MM.1S (cell line): Measurements from ENCODE around the gene ZNF268.

ENCODE experiments used
- DNase-seq: peaks from one replicate; pipeline ENCODE4 v3.0.0-alpha.2; 2015
- H2AFZ ChIP-seq: fragments of 300-600 bp; sonication (generic); 2 replicates; pipeline ENCODE4 v1.6.0; 2016; ENCODE audit warnings: antibody characterized with exemption, low read length
- H3F3A ChIP-seq: fragments of 300-600 bp; sonication (generic); 2 replicates; pipeline ENCODE4 v1.6.1; 2016; ENCODE audit warnings: mild to moderate bottlenecking, antibody characterized with exemption, low read length, moderate library complexity, mixed read lengths; ENCODE audit not compliant: insufficient read depth
- H3K27ac ChIP-seq: fragments of 300-600 bp; sonication (generic); 2 replicates; pipeline ENCODE4 v1.5.1; 2016; ENCODE audit warnings: mild to moderate bottlenecking, low read length
- H3K27me3 ChIP-seq: fragments of 300-600 bp; sonication (generic); replicated peaks from 2 replicates; pipeline ENCODE4 v1.6.0; 2016; ENCODE audit warnings: low read length; ENCODE audit not compliant: insufficient read depth
- H3K36me3 ChIP-seq: fragments of 300-600 bp; sonication (generic); replicated peaks from 2 replicates; pipeline ENCODE4 v1.6.1; 2016; ENCODE audit warnings: mild to moderate bottlenecking, low read length, mixed read lengths; ENCODE audit not compliant: insufficient read depth
- H3K4me1 ChIP-seq: fragments of 300-600 bp; sonication (generic); 2 replicates; pipeline ENCODE4 v1.6.1; 2016; ENCODE audit warnings: low read length, mixed read lengths
- H3K4me2 ChIP-seq: fragments of 300-600 bp; sonication (generic); 2 replicates; pipeline ENCODE4 v1.6.0; 2016; ENCODE audit warnings: low read depth, low read length
- H3K4me3 ChIP-seq: fragments of 300-600 bp; sonication (generic); 2 replicates; pipeline ENCODE4 v1.5.1; 2016; ENCODE audit warnings: low read length, mixed read lengths
- H3K79me2 ChIP-seq: fragments of 300-600 bp; sonication (generic); 2 replicates; pipeline ENCODE4 v1.6.1; 2016; ENCODE audit warnings: mixed run types, low read length, mixed read lengths
- H3K9ac ChIP-seq: fragments of 300-600 bp; sonication (generic); 2 replicates; pipeline ENCODE4 v1.6.1; 2016; ENCODE audit warnings: low read length, mixed read lengths
- H3K9me2 ChIP-seq: fragments of 300-600 bp; sonication (generic); replicated peaks from 2 replicates; pipeline ENCODE4 v1.6.1; 2016; ENCODE audit warnings: mild to moderate bottlenecking, low read length, mixed read lengths; ENCODE audit not compliant: insufficient read depth
- H3K9me3 ChIP-seq: fragments of 300-600 bp; sonication (generic); replicated peaks from 2 replicates; pipeline ENCODE4 v1.6.1; 2016; ENCODE audit warnings: mild to moderate bottlenecking, low read length, mixed read lengths; ENCODE audit not compliant: insufficient read depth
- H4K20me1 ChIP-seq: fragments of 300-600 bp; sonication (generic); 2 replicates; pipeline ENCODE4 v1.6.1; 2016; ENCODE audit warnings: mild to moderate bottlenecking, low read length, moderate library complexity, mixed read lengths; ENCODE audit not compliant: insufficient read depth
- CTCF ChIP-seq: fragments of 300-600 bp; sonication (generic); IDR thresholded peaks from 2 replicates; pipeline ENCODE4 v1.5.1; 2016; ENCODE audit warnings: antibody characterized with exemption, low read length, mixed read lengths
- EZH2 ChIP-seq: fragments of 300-600 bp; sonication (generic); optimal IDR thresholded peaks from 2 replicates; pipeline ENCODE3; 2017; ENCODE audit warnings: low read depth, mild to moderate bottlenecking, antibody characterized with exemption, low read length, mixed read lengths
- EZH2phosphoT487 ChIP-seq: fragments of 300-600 bp; sonication (generic); IDR thresholded peaks from 2 replicates; pipeline ENCODE4 v1.6.1; 2018; ENCODE audit warnings: antibody characterized with exemption, low read length

ZNF268 gene

DNA sequence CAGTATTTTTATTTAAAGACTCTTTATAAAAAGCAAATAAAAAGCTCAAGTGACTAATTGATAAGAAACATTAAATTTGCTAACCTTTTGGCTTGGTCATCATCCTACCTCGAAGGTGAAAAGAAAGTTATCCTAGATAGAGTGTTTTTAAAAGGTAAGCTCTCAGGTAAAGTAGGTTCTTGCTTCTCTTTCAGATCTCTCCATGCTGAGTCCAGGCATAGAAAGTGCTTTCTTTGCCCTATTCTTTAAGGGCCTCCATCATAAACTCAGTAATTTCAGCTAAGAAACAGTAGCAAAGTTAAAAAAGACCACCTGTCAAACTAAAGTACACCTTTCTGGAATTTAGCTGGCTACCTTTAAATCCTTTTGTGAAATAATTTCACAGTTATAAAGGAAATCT lies 75.0 kb downstream of the ZNF268 start:
- Histone ChIP-seq H3K27ac (no peak overlapping the region), H2AFZ (no peak overlapping the region), H3K79me2 (no peaks in the 10 kb centered on the region), H4K20me1 (no peaks in the 10 kb centered on the region), H3K9ac (no peak overlapping the region), H3F3A (no peaks in the 10 kb centered on the region), H3K9me3 (no peaks in the 10 kb centered on the region), H3K36me3 (no peaks in the 10 kb centered on the region), H3K27me3 (no peaks in the 10 kb centered on the region), H3K4me1 (no peaks in the 10 kb centered on the region), H3K4me3 (no peak overlapping the region), H3K9me2 (no peaks in the 10 kb centered on the region), H3K4me2 (no peak overlapping the region)
- DNase-seq, result no peak
- TF ChIP-seq EZH2phosphoT487, result no peak
- no peak for TF ChIP-seq EZH2
- no peak for TF ChIP-seq CTCF

DNA sequence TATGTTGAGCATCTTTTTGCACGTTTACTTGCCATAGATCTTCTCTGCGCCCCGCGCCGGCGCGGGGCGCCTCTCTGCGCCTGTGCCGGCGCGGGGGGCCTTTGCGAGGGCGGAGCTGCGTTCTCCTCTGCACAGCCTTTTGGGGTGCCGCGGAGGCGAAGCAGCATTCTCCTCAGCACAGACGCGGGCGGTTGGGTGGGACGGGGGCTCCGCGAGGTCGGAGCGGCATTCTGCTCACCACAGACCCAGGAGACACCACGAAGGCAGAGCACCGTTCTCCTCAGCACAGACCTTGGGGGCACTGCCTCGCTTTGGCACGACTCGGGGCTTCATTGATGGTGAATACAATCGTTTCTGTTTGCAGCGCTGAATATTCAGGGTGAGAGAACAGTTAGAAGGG lies 82.9 kb downstream of the ZNF268 start:
- Histone ChIP-seq H3K9ac (no peak overlapping the region), H3K27ac (no peak overlapping the region), H2AFZ (no peak overlapping the region), H3K36me3 (no peaks in the 10 kb centered on the region), H3F3A (no peaks in the 10 kb centered on the region), H3K9me3 (no peaks in the 10 kb centered on the region), H3K4me2 (no peak overlapping the region), H3K4me1 (no peaks in the 10 kb centered on the region), H3K4me3 (no peak overlapping the region), H3K27me3 (no peaks in the 10 kb centered on the region), H3K9me2 (no peaks in the 10 kb centered on the region), H3K79me2 (no peaks in the 10 kb centered on the region), H4K20me1 (no peaks in the 10 kb centered on the region)
- DNase-seq, result no peak
- TF ChIP-seq EZH2, result no peak
- TF ChIP-seq CTCF, result no peak
- TF ChIP-seq EZH2phosphoT487, result no peak
